Measurements from ENCODE around the gene ARHGAP18.

Gene ARHGAP18

DNA sequence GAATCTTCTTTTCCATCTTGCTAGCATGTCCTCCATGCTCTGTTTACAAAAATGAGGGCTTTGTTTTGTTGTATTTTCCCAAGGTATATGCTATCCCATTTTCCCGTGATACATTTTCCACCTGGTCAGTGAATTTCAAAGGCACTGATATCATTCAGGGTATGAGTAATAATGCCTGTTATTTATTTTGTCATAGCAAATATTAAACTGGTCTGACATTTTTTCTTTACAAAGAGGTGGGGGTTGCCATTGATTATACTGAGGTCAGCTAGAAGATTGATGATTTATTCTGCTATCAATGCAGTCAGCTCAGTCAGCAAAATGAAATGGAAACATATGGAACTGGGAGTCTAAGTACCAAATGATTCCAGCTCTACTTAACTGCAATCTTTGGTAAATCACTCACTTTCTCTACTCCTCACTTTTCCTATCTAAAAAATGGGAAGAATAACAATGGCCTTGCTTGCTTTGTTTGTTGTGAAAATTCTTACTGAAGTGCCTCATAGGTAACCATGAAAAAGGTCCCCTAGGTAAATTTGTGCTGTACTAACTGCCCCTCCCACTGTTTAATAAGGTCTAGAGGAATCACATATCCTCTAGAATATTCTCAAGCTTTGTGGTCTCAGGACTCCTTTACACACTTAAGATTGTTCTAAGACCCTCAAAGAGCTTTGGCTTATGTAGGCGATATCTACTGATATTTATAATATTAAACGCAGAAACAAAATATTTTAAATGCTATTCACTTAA, 64.0 kb downstream of the ARHGAP18 start:
- no peak for DNase-seq (ENCODE audit: low read depth in 2 of 2, low spot score in 1 of 2)

- DNase-seq (ENCODE audit: low read depth in 2 of 2, low spot score in 1 of 2) = no peak
Measured at GRCh38 chr6:129645106-129645829, 64.7 kb downstream of the ARHGAP18 start.

DNA sequence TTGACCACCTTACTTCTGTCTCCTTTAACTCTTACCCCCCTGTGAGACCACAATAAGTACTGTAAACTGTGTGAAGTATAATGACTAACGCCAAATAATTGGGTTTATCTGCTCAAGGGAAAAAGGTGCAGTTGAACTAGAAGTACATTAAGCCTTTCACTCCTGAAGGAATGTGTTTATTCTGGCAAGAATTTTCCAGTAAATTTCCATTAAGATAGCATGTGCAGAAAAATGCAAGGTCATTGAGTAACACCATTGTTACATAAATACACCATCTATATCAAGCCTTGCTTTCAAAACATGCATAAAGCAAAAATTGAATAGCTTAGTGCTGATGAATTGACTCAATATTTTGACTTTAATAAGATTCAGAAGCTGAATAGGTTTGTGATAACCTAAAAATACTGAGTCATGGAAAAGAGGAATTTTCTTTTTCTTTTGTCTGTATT, 65.4 kb downstream of the ARHGAP18 start:
- no peak for DNase-seq (ENCODE audit: low read depth in 2 of 2, low spot score in 1 of 2)

DNA sequence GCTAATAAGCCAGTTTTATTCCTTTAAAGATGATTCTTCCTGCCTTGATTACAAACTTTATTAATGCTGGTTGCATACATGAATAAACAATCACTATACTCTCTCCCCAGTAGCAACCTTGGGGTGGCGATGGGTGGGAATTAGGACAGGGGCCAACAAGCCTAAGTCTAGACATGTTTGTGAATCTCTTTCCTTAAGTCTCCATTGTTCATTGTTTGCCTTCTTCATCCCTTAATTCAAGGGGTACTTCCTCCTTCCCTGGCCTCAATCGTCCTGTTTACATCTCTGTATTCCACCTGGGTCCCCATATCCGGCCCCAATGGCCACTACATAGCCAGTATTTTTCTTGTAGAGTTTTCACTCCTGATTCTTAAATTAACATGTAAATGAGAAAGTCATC, 66.0 kb downstream of the ARHGAP18 start:
- no peak for DNase-seq (ENCODE audit: low read depth in 2 of 2, low spot score in 1 of 2)

DNA sequence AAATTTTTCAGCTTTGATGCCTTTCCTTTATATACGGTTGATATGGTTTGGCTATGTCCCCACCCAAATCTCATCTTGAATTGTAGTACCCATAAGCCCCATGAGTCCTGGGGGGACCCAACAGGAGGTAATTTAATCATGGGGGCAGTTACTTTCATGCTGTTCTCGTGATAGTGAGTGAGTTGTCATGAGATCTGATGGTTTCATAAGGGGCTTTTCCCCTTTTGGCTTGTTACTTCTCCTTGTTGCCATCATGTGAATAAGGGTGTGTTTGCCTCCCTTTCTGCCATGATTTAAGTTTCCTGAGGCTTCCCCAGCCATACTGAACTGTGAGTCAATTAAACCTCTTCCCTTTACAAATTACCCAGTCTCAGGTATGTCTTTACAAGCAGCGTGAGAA, 66.8 kb downstream of the ARHGAP18 start:
- no peak for DNase-seq (ENCODE audit: low read depth in 2 of 2, low spot score in 1 of 2)

DNA sequence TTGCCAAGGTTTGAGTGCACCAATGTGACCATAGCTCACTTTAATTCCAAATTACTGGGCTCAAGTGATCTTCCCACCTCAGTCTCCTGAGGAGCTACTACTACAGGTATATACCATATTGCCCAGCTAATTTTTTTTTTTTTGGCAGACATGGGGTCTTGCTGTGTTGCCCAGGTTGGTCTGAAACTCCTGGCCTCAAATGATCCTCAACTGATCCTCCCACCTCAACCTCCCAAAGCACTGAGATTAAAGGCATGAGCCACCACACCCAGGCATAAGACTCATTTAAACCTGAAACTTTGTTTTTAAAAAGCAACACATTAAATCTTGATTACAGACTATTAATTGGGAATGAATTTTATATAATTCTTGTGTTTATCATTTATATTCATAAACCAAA, 67.7 kb downstream of the ARHGAP18 start:
- DNase-seq (ENCODE audit: low read depth in 2 of 2, low spot score in 1 of 2) = no peak

GRCh38 chr6:129641344-129641743, 68.6 kb downstream of the ARHGAP18 start:
- DNase-seq (ENCODE audit: low read depth in 2 of 2, low spot score in 1 of 2) = no peak

- DNase-seq (ENCODE audit: low read depth in 2 of 2, low spot score in 1 of 2) = no peak
Measured at GRCh38 chr6:129638686-129639085, 71.3 kb downstream of the ARHGAP18 start.

DNA sequence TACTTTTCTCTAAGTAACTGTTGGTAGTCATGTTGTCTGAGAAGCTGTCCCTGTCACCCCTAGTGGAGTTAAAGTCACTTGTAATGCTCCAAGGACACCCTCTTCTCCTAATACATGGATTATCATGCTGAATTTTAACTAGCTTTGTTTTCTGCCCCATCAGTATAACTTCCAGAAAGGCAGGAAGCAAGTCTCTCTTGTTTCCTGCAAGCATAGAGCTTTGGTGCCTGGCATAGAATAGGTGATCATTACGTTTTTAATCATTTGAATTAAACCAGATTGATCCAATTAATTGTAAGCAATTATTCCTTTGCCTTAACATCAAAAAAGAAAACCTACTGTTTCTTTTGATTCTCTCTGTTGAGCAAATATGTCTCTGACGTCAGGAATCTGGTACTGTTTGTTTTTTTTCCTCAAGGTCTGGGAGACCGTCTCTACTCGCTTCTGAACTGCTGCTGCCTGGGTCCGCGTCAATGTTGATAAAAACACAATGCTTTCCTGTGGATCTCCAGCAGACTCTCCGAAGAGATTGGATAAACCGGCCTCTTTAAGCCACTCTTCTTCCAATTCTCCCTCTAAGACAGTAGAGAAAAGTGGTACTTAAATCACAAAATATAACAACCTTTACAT, 71.8 kb downstream of the ARHGAP18 start:
- no peak for DNase-seq (ENCODE audit: low read depth in 2 of 2, low spot score in 1 of 2)

DNA sequence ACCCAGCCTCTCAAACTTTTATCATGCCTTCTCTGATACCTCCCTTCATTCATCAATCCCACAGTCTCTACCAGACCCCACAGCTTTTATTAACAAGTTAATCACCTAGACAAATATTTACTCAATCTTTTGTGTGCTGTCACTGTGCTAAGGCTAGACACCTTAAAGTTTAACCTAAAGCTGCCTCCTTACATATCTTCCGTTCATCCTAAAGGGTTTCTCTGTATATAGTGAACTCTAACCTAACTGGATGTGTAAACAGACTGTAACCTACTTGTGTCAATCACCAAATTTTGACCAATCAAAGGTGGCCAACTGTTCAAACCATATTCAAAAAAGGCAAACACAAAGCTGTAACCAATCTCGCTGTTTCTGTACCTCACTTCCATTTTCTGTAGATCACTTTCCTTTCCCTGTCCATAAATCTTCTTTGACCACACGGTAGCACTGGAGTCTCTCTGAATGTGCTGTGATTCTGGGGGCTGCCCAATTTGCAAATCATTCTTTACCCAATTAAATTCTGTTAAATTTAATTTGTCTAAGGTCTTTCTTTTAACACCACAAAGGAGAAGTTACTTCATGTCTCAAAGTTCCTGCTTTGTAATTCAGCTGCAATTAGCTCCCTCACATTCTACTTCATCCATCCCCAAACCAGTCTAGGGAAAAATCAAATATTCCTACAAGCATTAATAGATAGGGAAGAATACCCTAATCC, 72.5 kb downstream of the ARHGAP18 start:
- no peak for DNase-seq (ENCODE audit: low read depth in 2 of 2, low spot score in 1 of 2)

- DNase-seq (ENCODE audit: low read depth in 2 of 2, low spot score in 1 of 2) = no peak
Measured at GRCh38 chr6:129635396-129636130, 74.4 kb downstream of the ARHGAP18 start.

DNA sequence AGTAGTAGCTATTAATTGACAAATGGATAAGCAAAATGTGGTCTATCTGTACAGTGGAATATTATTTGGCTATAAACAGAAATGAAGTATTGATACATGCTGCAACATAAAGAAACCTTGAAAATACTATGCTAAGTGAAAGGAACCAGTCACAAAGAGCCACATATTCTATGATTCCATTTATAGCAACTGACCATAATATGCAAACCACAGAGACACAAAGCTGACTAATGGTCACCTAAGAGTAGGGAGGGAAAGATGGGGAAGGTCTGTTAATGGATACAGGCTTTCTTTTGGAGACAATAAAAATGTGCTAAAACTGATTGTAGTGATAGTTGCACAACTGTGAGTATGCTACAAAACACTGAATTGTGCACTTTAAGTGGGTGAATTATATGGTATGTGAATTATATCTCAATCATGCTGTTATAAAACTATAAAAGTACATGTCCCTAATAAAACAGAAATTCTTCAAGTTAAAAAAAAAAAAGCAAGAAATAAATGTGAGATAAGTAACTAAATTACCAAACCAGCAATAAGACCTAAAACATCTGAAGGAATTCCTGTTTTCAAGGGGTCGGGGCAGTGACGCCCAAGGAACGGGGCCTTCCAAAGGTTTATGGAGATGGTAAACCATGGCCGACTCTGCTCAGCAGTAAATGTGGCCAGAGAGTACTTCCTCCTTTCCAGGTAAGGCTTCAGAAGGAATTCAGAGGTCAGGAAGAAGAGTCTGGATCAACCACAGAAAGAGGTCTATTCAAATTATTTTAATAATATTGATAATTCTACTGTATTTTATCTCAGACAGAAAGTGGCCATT, 75.4 kb downstream of the ARHGAP18 start:
- DNase-seq (ENCODE audit: low read depth in 2 of 2, low spot score in 1 of 2) = no peak

GRCh38 chr6:129633529-129633928, 76.4 kb downstream of the ARHGAP18 start:
- DNase-seq (ENCODE audit: low read depth in 2 of 2, low spot score in 1 of 2) = no peak

GRCh38 chr6:129632172-129632613, 77.8 kb downstream of the ARHGAP18 start:
- no peak for DNase-seq (ENCODE audit: low read depth in 2 of 2, low spot score in 1 of 2)

DNA sequence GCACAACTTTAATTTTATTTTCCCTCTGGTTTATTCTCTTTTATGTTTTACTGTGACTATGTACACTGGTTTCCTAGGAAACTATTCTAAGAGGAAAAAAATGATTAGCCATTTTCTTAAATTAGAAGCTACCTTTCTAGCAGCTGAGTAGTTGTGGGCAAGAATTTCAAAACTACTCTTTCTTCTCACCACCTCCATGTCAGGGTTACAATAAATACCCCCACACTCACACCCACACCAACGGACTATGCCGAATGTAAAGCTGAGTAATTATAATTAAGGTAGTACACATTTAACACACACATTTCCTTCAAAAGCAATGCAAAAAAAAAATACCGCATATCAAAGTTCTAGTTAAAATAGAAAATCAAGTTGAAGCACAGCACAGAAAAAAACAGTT, 78.9 kb downstream of the ARHGAP18 start:
- DNase-seq (ENCODE audit: low read depth in 2 of 2, low spot score in 1 of 2) = no peak

DNA sequence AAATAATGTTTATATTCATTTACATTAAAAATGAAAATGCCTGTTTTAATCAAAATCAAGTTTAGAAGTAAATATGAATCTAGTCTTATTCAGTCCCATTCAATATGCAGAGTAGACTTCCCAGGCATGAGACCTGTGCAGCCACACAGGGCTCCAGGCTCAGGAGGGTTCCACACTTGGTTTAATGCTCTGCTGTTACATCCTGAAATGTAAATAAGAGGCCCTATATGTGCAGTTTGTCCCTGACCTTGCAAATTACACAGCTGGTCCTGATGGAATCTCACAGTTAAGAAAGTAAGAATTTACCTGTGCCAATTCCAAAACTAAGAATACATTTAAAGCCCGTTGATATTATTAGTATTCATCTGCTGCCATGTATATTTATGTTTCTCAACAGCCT, 79.4 kb downstream of the ARHGAP18 start:
- DNase-seq (ENCODE audit: low read depth in 2 of 2, low spot score in 1 of 2) = no peak

- DNase-seq (ENCODE audit: low read depth in 2 of 2, low spot score in 1 of 2) = no peak
Measured at GRCh38 chr6:129628101-129628815, 81.7 kb downstream of the ARHGAP18 start.

DNA sequence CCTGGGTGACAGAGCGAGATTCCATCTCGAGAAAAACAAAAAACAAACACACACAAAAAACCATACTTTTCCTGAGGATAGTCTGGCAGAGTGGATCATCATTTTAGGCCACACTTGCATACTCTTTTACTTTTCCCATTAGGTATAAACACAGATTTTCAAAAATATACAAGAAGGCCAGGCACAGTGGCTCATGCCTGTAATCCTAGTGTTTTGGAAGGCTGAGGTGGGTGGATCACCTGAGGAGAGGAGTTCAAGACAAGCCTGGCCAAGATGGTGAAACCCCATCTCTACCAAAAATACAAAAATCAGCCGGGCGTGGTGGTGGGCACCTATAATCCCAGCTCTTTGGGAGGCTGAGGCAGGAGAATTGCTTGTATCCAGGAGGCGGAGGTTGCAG, 85.5 kb downstream of the ARHGAP18 start:
- DNase-seq (ENCODE audit: low read depth in 2 of 2, low spot score in 1 of 2) = no peak

DNA sequence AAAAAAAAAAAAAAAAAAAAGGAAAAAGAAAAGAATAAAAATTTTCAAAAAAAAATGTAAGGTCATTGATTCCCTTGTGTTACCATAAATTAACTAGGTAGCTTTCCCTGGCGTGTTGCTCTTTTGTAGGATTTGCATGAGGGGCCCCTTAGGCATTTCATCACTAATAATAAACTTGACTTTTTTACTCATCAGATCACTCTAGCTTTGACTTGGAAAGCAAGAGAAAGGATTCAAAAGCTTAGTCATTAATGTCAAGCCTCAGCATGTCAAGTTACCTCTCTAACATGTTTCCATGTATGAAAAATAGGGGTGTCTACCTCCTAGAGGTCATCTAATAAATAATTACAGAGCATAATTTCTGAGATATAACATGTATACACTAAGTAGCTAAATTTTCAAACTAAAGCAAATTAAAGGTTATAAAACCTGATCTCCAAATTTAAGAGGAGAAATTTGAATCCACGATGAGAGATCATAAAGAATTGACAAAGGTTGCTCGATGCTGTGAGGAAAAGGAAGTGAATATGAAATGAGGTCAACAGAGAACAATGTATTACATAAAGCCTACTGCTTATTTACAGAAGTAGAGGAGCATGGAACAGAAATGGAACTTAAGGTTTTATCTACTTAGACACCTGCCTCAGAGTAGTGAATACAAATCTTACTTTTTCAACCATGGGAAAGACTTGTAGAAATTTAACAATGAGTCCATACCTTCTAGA, 86.8 kb downstream of the ARHGAP18 start:
- no peak for DNase-seq (ENCODE audit: low read depth in 2 of 2, low spot score in 1 of 2)

Measured in stimulated activated CD8-positive, alpha-beta memory T cell treated with anti-CD3 and anti-CD28 coated beads, Interleukin-4, amount 100 ng/mL, for 4 hours (primary cell).